Transverse colon (tissue), 4 donors: Measurements from ENCODE around the gene DNAJC18.

Source experiments
- POLR2A ChIP-seq: fragments of 450-650 bp; IDR thresholded peaks from one replicate; pipeline ENCODE4 v1.6.1; 2016; ENCODE audit warnings: antibody characterized with exemption, mild to moderate bottlenecking, moderate library complexity
- POLR2AphosphoS5 ChIP-seq, 3 donors: sonication (generic); formaldehyde crosslinking; IDR thresholded peaks; one replicate each; pipeline ENCODE4 v1.6.1; 2016; ENCODE audit warnings: antibody characterized with exemption in 3 of 3
- TF ChIP-seq, protein P1 (sequence below), 5 experiments: fragments of 200-600 bp in 3 of 5; fragments of 450-650 bp in 2 of 5; sonication (generic) in 3 of 5; IDR thresholded peaks; 1 replicate in 2 of 5; 2 replicates in 3 of 5; pipeline ENCODE4 v1.5.1; 2016 to 2017; ENCODE audit warnings: antibody characterized with exemption in 5 of 5, inconsistent platforms in 3 of 5, mild to moderate bottlenecking in 2 of 5, moderate library complexity in 1 of 5

DNA sequence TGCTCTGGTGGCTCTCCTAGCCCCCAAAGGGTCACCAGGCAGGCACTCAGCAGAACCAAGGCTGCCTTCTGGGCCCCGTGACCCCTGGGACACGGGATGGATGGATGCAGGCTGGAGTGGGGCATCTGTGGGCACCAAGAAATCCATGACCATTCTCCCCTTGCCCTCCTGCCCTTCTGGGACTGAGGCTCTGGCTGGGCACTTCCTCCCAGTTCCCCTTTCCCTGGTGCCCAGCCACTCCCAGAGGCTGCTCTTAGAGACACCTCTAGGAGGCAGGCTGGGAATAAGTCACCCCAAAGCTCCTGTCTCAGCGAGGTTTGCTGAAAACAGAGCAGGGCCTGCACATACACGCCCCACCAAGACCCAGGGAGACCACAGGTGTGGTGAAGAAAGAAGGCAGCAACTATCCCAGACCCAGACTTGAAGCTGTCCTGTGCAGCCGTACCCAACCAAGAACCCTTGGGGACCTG lies 42.3 kb upstream of the DNAJC18 start:
- TF ChIP-seq POLR2A, result no peak
- TF ChIP-seq, protein P1, sequence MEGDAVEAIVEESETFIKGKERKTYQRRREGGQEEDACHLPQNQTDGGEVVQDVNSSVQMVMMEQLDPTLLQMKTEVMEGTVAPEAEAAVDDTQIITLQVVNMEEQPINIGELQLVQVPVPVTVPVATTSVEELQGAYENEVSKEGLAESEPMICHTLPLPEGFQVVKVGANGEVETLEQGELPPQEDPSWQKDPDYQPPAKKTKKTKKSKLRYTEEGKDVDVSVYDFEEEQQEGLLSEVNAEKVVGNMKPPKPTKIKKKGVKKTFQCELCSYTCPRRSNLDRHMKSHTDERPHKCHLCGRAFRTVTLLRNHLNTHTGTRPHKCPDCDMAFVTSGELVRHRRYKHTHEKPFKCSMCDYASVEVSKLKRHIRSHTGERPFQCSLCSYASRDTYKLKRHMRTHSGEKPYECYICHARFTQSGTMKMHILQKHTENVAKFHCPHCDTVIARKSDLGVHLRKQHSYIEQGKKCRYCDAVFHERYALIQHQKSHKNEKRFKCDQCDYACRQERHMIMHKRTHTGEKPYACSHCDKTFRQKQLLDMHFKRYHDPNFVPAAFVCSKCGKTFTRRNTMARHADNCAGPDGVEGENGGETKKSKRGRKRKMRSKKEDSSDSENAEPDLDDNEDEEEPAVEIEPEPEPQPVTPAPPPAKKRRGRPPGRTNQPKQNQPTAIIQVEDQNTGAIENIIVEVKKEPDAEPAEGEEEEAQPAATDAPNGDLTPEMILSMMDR (IDR thresholded peaks at IDR 0.05), result peak in 1 of 5 experiments; percentile 27
- no peak for TF ChIP-seq POLR2AphosphoS5 (IDR thresholded peaks at IDR 0.05)
